Prostate gland (tissue), 2 donors: ENCODE measurements around the gene PYCR2. TPM values are rescaled to one million over a fixed set of nuclear protein-coding genes. Genes with fewer than 3 reads are reported as not detected.

ENCODE experiments used
- DNase-seq: peaks from one replicate; pipeline ENCODE4 v3.0.0-alpha.2; 2019; ENCODE audit warnings: low spot score
- H3K27ac ChIP-seq, 2 donors: fragments of 200-600 bp; sonication (generic); 2 replicates each; pipeline ENCODE4 v1.5.1; 2017 to 2019
- H3K27me3 ChIP-seq: fragments of 200-600 bp; sonication (generic); replicated peaks from 2 replicates; pipeline ENCODE4 v1.5.1; 2019; ENCODE audit not compliant: insufficient read depth
- H3K36me3 ChIP-seq, 2 donors: fragments of 200-600 bp; sonication (generic); 1 replicate in 1 of 2; 2 replicates in 1 of 2; pipeline versions ENCODE4 v1.5.1 to v1.8.1; 2017 to 2019
- H3K4me1 ChIP-seq: fragments of 200-600 bp; sonication (generic); replicated peaks from 2 replicates; pipeline ENCODE4 v1.5.1; 2019
- H3K4me3 ChIP-seq, 2 donors: fragments of 200-600 bp; sonication (generic); 2 replicates each; pipeline ENCODE4 v1.5.1; 2017 to 2019
- H3K9me3 ChIP-seq: fragments of 200-600 bp; sonication (generic); 2 replicates; pipeline ENCODE4 v1.5.1; 2017
- POLR2A ChIP-seq: fragments of 450-650 bp; IDR thresholded peaks from one replicate; pipeline ENCODE4 v1.6.1; 2016; ENCODE audit warnings: antibody characterized with exemption, mild to moderate bottlenecking
- POLR2AphosphoS5 ChIP-seq: sonication (generic); formaldehyde crosslinking; IDR thresholded peaks from one replicate; pipeline ENCODE4 v1.6.1; 2017; ENCODE audit warnings: antibody characterized with exemption
- WGBS: methylation state at CpG from one replicate; pipeline ENCODE4 v1.1.5; 2018; 5-methylcytosine and 5-hydroxymethylcytosine counted together
- intact Hi-C: fragments of 100-400 bp; cut with DNase I; formaldehyde crosslinking; loops from one replicate; pipeline ENCODE4 v1.14.2; 2022
- total RNA-seq, 2 donors: library from RNA; depleted of rRNA; stranded (reverse); fragments of >200 nt; gene quantifications; one replicate each; pipeline ENCODE4 v1.1.0, GENCODE V29; 2016
- TF ChIP-seq, protein P1 (sequence below), 4 experiments: fragments of 200-600 bp in 2 of 4; fragments of 450-650 bp in 2 of 4; sonication (generic) in 2 of 4; IDR thresholded peaks; 1 replicate in 3 of 4; 2 replicates in 1 of 4; pipeline ENCODE4 v1.5.1; 2016 to 2019; ENCODE audit warnings: antibody characterized with exemption in 4 of 4, mild to moderate bottlenecking in 2 of 4, moderate library complexity in 2 of 4

PYCR2 gene
- total RNA-seq, 2 donors from 2014 or later, result 70.8 to 80.2 TPM

DNA sequence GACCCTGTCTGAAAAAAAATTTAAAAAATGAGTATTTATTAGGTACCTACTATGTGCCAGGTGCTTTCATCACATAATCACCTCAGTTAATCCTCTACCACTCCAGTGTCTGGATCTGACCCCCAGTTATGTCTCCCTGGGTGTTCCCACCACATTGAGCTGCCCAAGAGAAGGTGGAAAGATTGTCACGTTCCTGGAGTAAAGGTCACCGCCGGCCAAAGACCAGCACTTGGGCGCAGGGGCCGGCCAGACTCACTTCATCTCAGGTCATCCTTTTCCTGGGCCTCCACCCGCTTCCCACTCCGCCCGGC lies 714 bp downstream of the PYCR2 start:
- DNase-seq, result no peak
- Histone ChIP-seq H3K4me3 (peak overlapping the region; percentile 69 to 86), H3K4me1 (peaks cover 11% of the 10 kb centered on the region), H3K9me3 (no peaks in the 10 kb centered on the region), H3K36me3 (no peaks in the 10 kb centered on the region), H3K27me3 (no peaks in the 10 kb centered on the region), H3K27ac (peak overlapping the region; percentile 82 to 88)
- 2% methylated on average over 8 of the region's 8 CpGs for WGBS
- intact Hi-C loops, result no loop called here
- TF ChIP-seq POLR2A, result no peak
- TF ChIP-seq, protein P1, sequence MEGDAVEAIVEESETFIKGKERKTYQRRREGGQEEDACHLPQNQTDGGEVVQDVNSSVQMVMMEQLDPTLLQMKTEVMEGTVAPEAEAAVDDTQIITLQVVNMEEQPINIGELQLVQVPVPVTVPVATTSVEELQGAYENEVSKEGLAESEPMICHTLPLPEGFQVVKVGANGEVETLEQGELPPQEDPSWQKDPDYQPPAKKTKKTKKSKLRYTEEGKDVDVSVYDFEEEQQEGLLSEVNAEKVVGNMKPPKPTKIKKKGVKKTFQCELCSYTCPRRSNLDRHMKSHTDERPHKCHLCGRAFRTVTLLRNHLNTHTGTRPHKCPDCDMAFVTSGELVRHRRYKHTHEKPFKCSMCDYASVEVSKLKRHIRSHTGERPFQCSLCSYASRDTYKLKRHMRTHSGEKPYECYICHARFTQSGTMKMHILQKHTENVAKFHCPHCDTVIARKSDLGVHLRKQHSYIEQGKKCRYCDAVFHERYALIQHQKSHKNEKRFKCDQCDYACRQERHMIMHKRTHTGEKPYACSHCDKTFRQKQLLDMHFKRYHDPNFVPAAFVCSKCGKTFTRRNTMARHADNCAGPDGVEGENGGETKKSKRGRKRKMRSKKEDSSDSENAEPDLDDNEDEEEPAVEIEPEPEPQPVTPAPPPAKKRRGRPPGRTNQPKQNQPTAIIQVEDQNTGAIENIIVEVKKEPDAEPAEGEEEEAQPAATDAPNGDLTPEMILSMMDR (IDR thresholded peaks at IDR 0.05), result no peak
- TF ChIP-seq POLR2AphosphoS5, result no peak

DNA sequence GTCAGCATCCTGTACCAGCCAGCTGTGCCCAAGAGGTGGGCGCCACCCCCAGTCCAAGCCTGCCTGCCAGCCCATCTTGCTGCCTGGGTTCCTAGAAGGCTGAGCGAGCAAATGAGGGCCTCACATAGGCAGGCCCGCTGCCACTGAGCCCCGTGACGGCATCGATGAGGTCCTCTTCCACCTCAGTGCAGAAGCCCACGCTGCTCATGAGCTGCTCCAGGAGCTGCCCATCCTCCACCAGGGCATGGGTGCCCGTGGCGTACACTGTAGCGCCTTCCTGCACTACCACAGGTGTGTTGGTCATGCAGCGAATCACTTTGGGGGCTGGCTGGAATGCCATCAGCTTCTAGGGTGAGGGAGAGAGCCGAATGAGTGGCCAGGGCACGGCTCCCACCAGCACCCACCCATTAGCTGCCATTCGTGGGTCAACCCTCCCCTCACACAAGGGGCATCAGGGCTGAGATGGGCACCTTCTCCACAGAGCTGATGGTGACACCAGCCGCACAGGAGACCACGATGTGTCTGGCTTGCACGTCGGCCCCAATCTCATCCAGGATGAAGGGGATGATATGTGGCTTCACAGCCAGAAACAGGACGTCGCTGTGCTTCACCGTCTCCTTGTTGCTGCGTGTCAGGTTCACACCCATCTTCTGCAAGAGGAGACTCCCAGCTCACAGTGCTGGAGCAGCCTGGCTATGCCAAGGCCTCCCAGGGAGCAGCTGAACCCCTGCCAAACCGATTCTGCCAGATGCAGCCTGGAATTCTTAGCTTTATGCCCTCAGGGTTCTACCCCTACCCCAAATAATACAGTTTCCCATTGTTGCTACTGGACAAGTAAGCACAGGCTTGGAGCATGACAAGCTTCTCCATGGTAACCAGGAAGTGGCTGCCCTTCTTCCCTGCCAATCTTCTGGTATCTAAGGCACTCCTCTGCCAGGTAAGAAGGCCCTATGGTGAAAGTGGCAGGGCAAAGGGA lies 2.0 kb downstream of the PYCR2 start:
- Histone ChIP-seq H3K4me1 (peaks cover 11% of the 10 kb centered on the region), H3K9me3 (no peaks in the 10 kb centered on the region), H3K4me3 (no peak overlapping the region), H3K27ac (peak overlapping the region; percentile 82 to 88), H3K27me3 (no peaks in the 10 kb centered on the region), H3K36me3 (no peaks in the 10 kb centered on the region)
- 64% methylated on average over 21 of the region's 23 CpGs for WGBS
- intact Hi-C loops, result no loop called here
- TF ChIP-seq, protein P1 (IDR thresholded peaks at IDR 0.05), result no peak
- TF ChIP-seq POLR2AphosphoS5, result peak; percentile 84
- peak; percentile 81 for DNase-seq

DNA sequence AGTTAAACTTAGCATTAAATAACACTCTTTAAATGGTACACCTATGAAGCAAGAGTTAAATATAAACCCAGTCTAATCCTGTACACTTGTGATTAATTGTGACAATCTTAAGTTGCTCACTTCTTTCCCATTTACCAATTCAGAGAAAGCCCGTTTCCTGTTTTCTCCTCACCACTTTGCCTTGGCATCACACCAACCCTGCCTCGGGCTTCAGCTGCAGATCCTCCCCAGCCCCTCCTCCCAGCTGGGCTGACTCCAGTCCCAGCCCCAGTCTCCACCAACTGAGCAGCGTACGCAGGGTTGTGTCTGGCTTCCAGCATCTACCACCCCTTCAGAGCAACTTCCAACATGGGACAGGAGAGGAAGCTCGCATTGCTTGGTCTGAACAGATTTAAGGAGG lies 4.1 kb downstream of the PYCR2 start:
- DNase-seq, result peak; percentile 84
- intact Hi-C loops, result loop anchor here (10.0 kb wide), 1 partner anchor 55 kb away; no protein-coding TSS in a partner anchor
- Histone ChIP-seq H3K4me3 (no peak overlapping the region), H3K27ac (peak overlapping the region; percentile 13 to 23), H3K27me3 (no peaks in the 10 kb centered on the region), H3K36me3 (no peaks in the 10 kb centered on the region), H3K9me3 (no peaks in the 10 kb centered on the region), H3K4me1 (peaks cover 11% of the 10 kb centered on the region)
- no peak for TF ChIP-seq POLR2A
- peak; percentile 84 for TF ChIP-seq POLR2AphosphoS5
- TF ChIP-seq, protein P1 (IDR thresholded peaks at IDR 0.05), result no peak
- 14% methylated on average over 5 of the region's 5 CpGs for WGBS

DNA sequence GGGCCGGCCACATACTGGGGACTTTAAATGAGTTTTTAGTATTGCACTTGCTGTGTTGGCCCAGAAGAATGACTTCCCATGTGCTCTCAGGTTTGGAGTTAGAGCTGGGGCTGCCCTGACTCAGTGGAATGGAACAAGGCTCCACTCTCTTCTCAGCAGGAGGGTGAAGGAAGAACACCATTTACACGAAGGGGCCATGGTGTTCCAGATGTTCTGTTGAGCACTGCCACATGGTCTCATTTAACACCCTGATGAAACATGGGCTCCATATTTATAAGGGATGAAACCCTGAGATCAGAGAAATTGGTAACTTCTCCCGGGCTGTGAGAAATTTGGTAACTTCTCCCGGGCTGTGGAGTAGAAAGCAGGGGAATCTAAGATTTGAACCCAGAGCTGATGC lies 5.8 kb downstream of the PYCR2 start:
- no peak for DNase-seq
- Histone ChIP-seq H3K36me3 (no peaks in the 10 kb centered on the region), H3K4me1 (peaks cover 11% of the 10 kb centered on the region), H3K27me3 (no peaks in the 10 kb centered on the region), H3K4me3 (no peak overlapping the region), H3K9me3 (no peaks in the 10 kb centered on the region), H3K27ac (no peak overlapping the region)
- 89% methylated on average over 4 of the region's 4 CpGs for WGBS
- intact Hi-C loops, result loop anchor here (10.0 kb wide), 1 partner anchor 57 kb away; no protein-coding TSS in a partner anchor
- TF ChIP-seq POLR2AphosphoS5, result no peak
- TF ChIP-seq POLR2A, result no peak
- TF ChIP-seq, protein P1 (IDR thresholded peaks at IDR 0.05), result no peak
